Testis (tissue), 2 donors: ENCODE results near the gene CCDC194.

Experiments
- CTCF ChIP-seq, 3 experiments: fragments of 450-650 bp in 2 of 3; fragments of 200-600 bp in 1 of 3; sonication (generic) in 1 of 3; IDR thresholded peaks; one replicate each; pipeline ENCODE4 v1.5.1; 2016 to 2019; ENCODE audit warnings: antibody characterized with exemption in 3 of 3, mild to moderate bottlenecking in 2 of 3, moderate library complexity in 1 of 3
- POLR2A ChIP-seq: fragments of 450-650 bp; IDR thresholded peaks from one replicate; pipeline ENCODE4 v1.6.1; 2017; ENCODE audit warnings: antibody characterized with exemption, mild to moderate bottlenecking, moderate library complexity

DNA sequence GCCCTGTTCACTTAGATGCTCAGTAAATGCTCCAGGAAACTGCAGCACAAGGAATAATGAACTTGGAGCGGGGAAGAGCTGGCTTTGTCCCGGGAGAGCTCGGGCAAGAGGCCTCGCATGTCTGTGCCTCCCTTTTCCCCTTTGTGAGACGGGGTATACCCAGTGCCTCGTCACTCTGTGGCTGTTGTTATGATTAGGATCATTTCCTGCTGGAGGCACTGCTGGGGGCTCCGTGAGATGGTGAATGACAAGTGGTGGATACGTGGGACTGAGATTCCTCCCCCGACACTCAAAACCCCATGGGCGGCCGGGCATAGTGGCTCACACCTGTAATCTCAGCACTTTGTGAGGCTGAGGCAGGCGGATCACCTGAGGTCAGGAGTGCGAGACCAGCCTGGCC lies 15.7 kb downstream of the CCDC194 start:
- TF ChIP-seq CTCF (IDR thresholded peaks at IDR 0.05) (no peak), POLR2A (no peak)
